RWPE1 (cell line): ENCODE measurements around the gene SLC7A1.
A peak's percentile ranks its signal among the peaks of the same experiment; 100 is the strongest.

ENCODE experiments used
- CTCF ChIA-PET: fragments of 350-600 bp; sonication (Branson Sonifier 250); formaldehyde crosslinking; extraction: SDS; loops from one replicate; lab custom pipeline; 2021; lab: Yijun Ruan, JAX
- POLR2A ChIA-PET: fragments of 400-600 bp; formaldehyde crosslinking; extraction: SDS; loops from one replicate; lab custom pipeline; 2020; ENCODE audit warnings: antibody characterized with exemption; ENCODE audit not compliant: low non-redundant PET; lab: Yijun Ruan, JAX
- DNase-seq: peaks from one replicate; pipeline ENCODE4 v3.0.0; 2012; ENCODE audit warnings: low spot score
- H3K27ac ChIP-seq: fragments of 450-650 bp; 2 replicates; pipeline ENCODE4 v1.5.1; 2017
- CTCF ChIP-seq: fragments of 450-650 bp; conservative IDR thresholded peaks from 2 replicates; pipeline ENCODE4 v1.5.1; 2017; ENCODE audit warnings: low read depth, mild to moderate bottlenecking

The SLC7A1 gene

DNA sequence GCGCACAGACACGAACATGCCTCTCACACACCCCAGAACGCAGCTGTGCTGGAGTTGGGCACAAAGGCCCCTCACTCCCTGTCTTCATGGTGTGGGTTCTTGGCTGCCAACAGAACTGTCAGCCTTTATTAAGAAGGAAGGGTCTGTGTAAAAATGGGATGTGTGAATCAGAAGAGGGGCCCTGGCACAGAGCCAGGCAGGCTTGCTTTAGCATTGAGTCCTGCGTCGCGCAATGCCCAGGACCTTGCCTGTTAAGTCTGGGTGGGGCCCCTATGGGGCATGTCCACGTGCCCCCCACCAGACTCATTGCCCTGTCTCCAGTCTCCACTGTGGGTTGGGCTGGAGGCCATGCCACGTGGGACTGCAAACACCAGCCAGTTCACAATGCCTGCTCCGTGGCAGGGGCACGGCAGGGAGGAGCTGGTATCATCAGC, 84.8 kb downstream of the SLC7A1 start:
- H3K27ac ChIP-seq, result peak overlapping the region; percentile 48
- CTCF ChIA-PET, result interaction anchor here (0.6 kb wide), 1 partner anchor 79 kb away, joined by 3 read pairs; no protein-coding TSS in a partner anchor
- no peak for TF ChIP-seq CTCF
- POLR2A ChIA-PET, result no interaction called here
- DNase-seq, result no peak

- TF ChIP-seq CTCF, result no peak
- DNase-seq, result no peak
- ChIA-PET CTCF (interaction anchor here (1.3 kb wide), 1 partner anchor 38 kb away, joined by 4 read pairs; no protein-coding TSS in a partner anchor), POLR2A (no interaction called here)
- H3K27ac ChIP-seq, result peak overlapping the region; percentile 48
Measured at GRCh38 chr13:29509999-29510589, 85.4 kb downstream of the SLC7A1 start.

DNA sequence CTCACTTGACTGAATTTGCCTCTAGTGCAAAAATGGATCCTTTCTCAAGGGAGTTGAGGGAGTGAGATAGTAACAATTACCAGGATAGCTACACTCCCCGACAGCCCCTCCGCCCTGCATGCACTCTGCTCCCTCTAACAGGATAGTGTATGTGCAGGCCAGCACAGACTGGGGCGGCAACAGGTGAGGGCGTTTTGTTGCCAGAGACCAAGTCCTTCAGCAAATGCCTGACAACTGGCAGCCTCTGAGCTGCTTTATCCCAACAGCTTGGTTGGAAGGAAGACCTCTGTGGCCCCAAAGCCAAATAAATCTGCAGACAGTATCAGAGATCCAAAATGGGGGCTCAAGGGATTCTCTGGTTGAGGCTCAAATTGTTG, 86.6 kb downstream of the SLC7A1 start:
- no peak for DNase-seq
- ChIA-PET CTCF (interaction anchor here (0.5 to 2.8 kb wide), 17 partner anchors 8 to 606 kb away, joined by 3 to 23 read pairs (median 4); partner anchors contain the start of gene UBL3), POLR2A (no interaction called here)
- H3K27ac ChIP-seq, result peak overlapping the region; percentile 47
- no peak for TF ChIP-seq CTCF

DNA sequence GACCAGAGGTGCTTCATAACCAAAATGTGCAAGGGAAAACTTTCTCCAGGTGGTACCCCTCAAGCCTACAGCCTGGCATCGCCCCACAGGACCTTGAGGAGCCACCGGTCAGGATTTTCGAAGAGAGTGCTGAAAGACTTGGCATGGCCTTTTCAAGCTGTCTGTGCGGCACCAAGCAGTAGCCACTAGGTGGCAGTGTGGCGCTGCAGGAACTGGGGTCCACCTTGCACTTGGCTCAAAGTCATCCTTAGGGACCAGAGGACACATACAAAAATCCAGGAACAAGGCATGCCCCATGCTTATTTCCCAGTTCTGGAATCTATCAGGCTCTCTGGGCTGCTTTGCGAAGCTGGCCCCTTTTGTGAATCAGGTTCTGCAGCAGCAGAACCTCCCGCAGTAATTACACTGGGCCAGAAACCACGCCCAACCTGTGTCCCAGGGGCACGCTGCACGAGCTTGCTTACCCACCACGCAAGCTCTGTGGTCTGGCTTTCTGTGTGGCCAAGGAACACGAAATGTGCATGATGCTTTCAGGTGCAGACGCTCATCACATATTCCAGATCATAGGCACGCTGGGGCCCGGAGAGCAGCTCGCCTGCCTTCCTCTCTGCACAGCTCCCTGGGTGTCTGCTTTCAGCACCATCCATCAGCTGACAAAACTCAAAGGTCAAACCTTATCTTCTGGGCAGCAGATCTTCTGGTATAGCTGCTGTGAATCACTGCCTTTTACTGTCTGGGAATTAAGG, 87.2 kb downstream of the SLC7A1 start:
- TF ChIP-seq CTCF, result peak; percentile 94
- peak; percentile 79 for DNase-seq
- POLR2A ChIA-PET, result no interaction called here
- CTCF ChIA-PET, result interaction anchor here (0.5 to 2.8 kb wide), 29 partner anchors 9 to 1029 kb away, joined by 3 to 23 read pairs (median 3); partner anchors contain the start of gene UBL3
- H3K27ac ChIP-seq, result peak overlapping the region; percentile 47

GRCh38 chr13:29507356-29507755, 88.1 kb downstream of the SLC7A1 start:
- ChIA-PET POLR2A (no interaction called here), CTCF (interaction anchor here (0.7 to 2.8 kb wide), 7 partner anchors 9 to 607 kb away, joined by 3 to 23 read pairs (median 4); no protein-coding TSS in a partner anchor)
- TF ChIP-seq CTCF, result no peak
- no peak for DNase-seq
- no peak overlapping the region for H3K27ac ChIP-seq

GRCh38 chr13:29505950-29506349, 89.5 kb downstream of the SLC7A1 start:
- no peak for DNase-seq
- no peak for TF ChIP-seq CTCF
- ChIA-PET CTCF (interaction anchor here (1.0 to 1.1 kb wide), 2 partner anchors 202 to 609 kb away, joined by 4 to 9 read pairs; no protein-coding TSS in a partner anchor), POLR2A (no interaction called here)
- H3K27ac ChIP-seq, result no peak overlapping the region
